ENCODE data around the gene DAAM2. TPM values are rescaled to one million over a fixed set of nuclear protein-coding genes. Genes with fewer than 3 reads are reported as not detected.

Gene DAAM2
- polyA plus RNA-seq, 1 donor (not counting 4 experiments of a cell fraction or from before 2014, with no cell fraction given), result not detected

- Histone ChIP-seq H3K79me2 (ENCODE audit: control insufficient read depth, insufficient read depth, low read length) (no peaks in the 10 kb centered on the region), H3K27ac (ENCODE audit: control insufficient read depth, insufficient read depth, low read length) (no peak overlapping the region), H3K4me3 (ENCODE audit: control insufficient read depth in 2 of 3, extremely low read depth in 1 of 3, insufficient read depth in 2 of 3, low read depth in 1 of 3, low read length in 3 of 3) (no peak overlapping the region), H3K9ac (ENCODE audit: control insufficient read depth, extremely low read depth, insufficient read depth, low read length) (no peak overlapping the region), H3K27me3 (ENCODE audit: control insufficient read depth, extremely low read depth, insufficient read depth, low read length) (no peaks in the 10 kb centered on the region), H2AFZ (ENCODE audit: control insufficient read depth, low read length) (no peak overlapping the region), H3K4me2 (ENCODE audit: control insufficient read depth, extremely low read depth, insufficient read depth, low read depth, low read length) (no peak overlapping the region), H4K20me1 (ENCODE audit: control insufficient read depth, extremely low read depth, insufficient read depth, low read length) (no peaks in the 10 kb centered on the region), H3K9me3 (ENCODE audit: control insufficient read depth, low read depth, low read length) (no peaks in the 10 kb centered on the region), H3K36me3 (ENCODE audit: control insufficient read depth in 2 of 2, extremely low read depth in 1 of 2, insufficient read depth in 2 of 2, low read length in 2 of 2) (no peaks in the 10 kb centered on the region), H3K4me1 (ENCODE audit: control insufficient read depth, extremely low read depth, insufficient read depth, low read length) (no peaks in the 10 kb centered on the region), H3K9me1 (ENCODE audit: control insufficient read depth, extremely low read depth, insufficient read depth, low read length) (no peaks in the 10 kb centered on the region)
- FAIRE-seq, result no peak
- dilution Hi-C loops (cut with MboI; ENCODE audit: extremely low pct_ligation_motif_present, low sequenced_read_pairs), result no loop called here
- DNase-seq (ENCODE audit: low read depth, low spot score), result no peak
- TF ChIP-seq EZH2 (IDR thresholded peaks at IDR 0.05; ENCODE audit: low read length) (no peak), CTCF (optimal IDR thresholded peaks at IDR 0.05 in 1 of 3, IDR thresholded peaks at IDR 0.05 in 1 of 3, conservative IDR thresholded peaks at IDR 0.05 in 1 of 3; ENCODE audit: extremely low read depth in 1 of 3, insufficient read depth in 2 of 3, low read length in 3 of 3) (no peak)
These were observed 116.8 kb downstream of the DAAM2 start for GRCh38 chr6:39908838-39909583.

GRCh38 chr6:39909701-39910100, 117.5 kb downstream of the DAAM2 start:
- Histone ChIP-seq H3K27me3 (ENCODE audit: control insufficient read depth, extremely low read depth, insufficient read depth, low read length) (no peaks in the 10 kb centered on the region), H3K79me2 (ENCODE audit: control insufficient read depth, insufficient read depth, low read length) (no peaks in the 10 kb centered on the region), H3K9me3 (ENCODE audit: control insufficient read depth, low read depth, low read length) (no peaks in the 10 kb centered on the region), H2AFZ (ENCODE audit: control insufficient read depth, low read length) (no peak overlapping the region), H3K4me3 (ENCODE audit: control insufficient read depth in 2 of 3, extremely low read depth in 1 of 3, insufficient read depth in 2 of 3, low read depth in 1 of 3, low read length in 3 of 3) (no peak overlapping the region), H3K36me3 (ENCODE audit: control insufficient read depth in 2 of 2, extremely low read depth in 1 of 2, insufficient read depth in 2 of 2, low read length in 2 of 2) (no peaks in the 10 kb centered on the region), H3K4me1 (ENCODE audit: control insufficient read depth, extremely low read depth, insufficient read depth, low read length) (no peaks in the 10 kb centered on the region), H4K20me1 (ENCODE audit: control insufficient read depth, extremely low read depth, insufficient read depth, low read length) (no peaks in the 10 kb centered on the region), H3K27ac (ENCODE audit: control insufficient read depth, insufficient read depth, low read length) (no peak overlapping the region), H3K9me1 (ENCODE audit: control insufficient read depth, extremely low read depth, insufficient read depth, low read length) (no peaks in the 10 kb centered on the region), H3K9ac (ENCODE audit: control insufficient read depth, extremely low read depth, insufficient read depth, low read length) (no peak overlapping the region), H3K4me2 (ENCODE audit: control insufficient read depth, extremely low read depth, insufficient read depth, low read depth, low read length) (no peak overlapping the region)
- TF ChIP-seq CTCF (optimal IDR thresholded peaks at IDR 0.05 in 1 of 3, IDR thresholded peaks at IDR 0.05 in 1 of 3, conservative IDR thresholded peaks at IDR 0.05 in 1 of 3; ENCODE audit: extremely low read depth in 1 of 3, insufficient read depth in 2 of 3, low read length in 3 of 3) (no peak), EZH2 (IDR thresholded peaks at IDR 0.05; ENCODE audit: low read length) (no peak)
- dilution Hi-C loops (cut with MboI; ENCODE audit: extremely low pct_ligation_motif_present, low sequenced_read_pairs), result no loop called here
- DNase-seq (ENCODE audit: low read depth, low spot score), result no peak
- FAIRE-seq, result no peak
